ENCODE data around the gene RPL37A. TPM values are rescaled to one million over a fixed set of nuclear protein-coding genes. Genes with fewer than 3 reads are reported as not detected.

RPL37A gene
- total RNA-seq, 1 experiment from 2014 or later = 2,080 TPM

- no peak for DNase-seq
- Histone ChIP-seq H3K36me3 (no peaks in the 10 kb centered on the region), H3K27me3 (no peaks in the 10 kb centered on the region), H3K9me3 (no peaks in the 10 kb centered on the region), H3K4me3 (no peak overlapping the region)
Measured at GRCh38 chr2:216549926-216550690, 51.5 kb downstream of the RPL37A start.

GRCh38 chr2:216551234-216552068, 52.8 kb downstream of the RPL37A start:
- Histone ChIP-seq H3K4me3 (no peak overlapping the region), H3K36me3 (no peaks in the 10 kb centered on the region), H3K9me3 (no peaks in the 10 kb centered on the region), H3K27me3 (no peaks in the 10 kb centered on the region)
- peak; percentile 62 for DNase-seq

- Histone ChIP-seq H3K4me3 (no peak overlapping the region), H3K27me3 (no peaks in the 10 kb centered on the region), H3K9me3 (no peaks in the 10 kb centered on the region), H3K36me3 (no peaks in the 10 kb centered on the region)
- no peak for DNase-seq
Measured at GRCh38 chr2:216553093-216553478, 54.4 kb downstream of the RPL37A start.

Other genes with a start within 250 kb of the RPL37A start
- gene MARCHF4, start 126.4 kb upstream of the RPL37A start, total RNA-seq (2014; rRNA removed; shearing (Covaris generic); ENCODE audit: low replicate concordance) = 0.03 and 0.12 TPM in 2 replicates
- gene SMARCAL1, start 86.4 kb upstream of the RPL37A start, total RNA-seq (2014; rRNA removed; shearing (Covaris generic); ENCODE audit: low replicate concordance) = 6.4 and 11.0 TPM in 2 replicates
- 191 and 249 TPM in 2 replicates for gene IGFBP2, start 134.6 kb downstream of the RPL37A start, total RNA-seq (2014; rRNA removed; shearing (Covaris generic); ENCODE audit: low replicate concordance)
- gene IGFBP5, start 196.7 kb downstream of the RPL37A start, total RNA-seq (2014; rRNA removed; shearing (Covaris generic); ENCODE audit: low replicate concordance) = 1.8 and 3.8 TPM in 2 replicates

Data from MG63 (cell line).